IMR-90 (cell line): ENCODE measurements around the gene PLAAT3. TPM values are rescaled to one million over a fixed set of nuclear protein-coding genes. Genes with fewer than 3 reads are reported as not detected.

Experiments used
- ATAC-seq: fragments of 200-7000 bp; cut with Tn5 transposase; 2 replicates; pipeline ENCODE4 v1.9.1; 2020; ENCODE audit warnings: low read depth, mild to moderate bottlenecking, moderate library complexity
- BruUV-seq: library from RNA; stranded (reverse); fragments of 400-500 nt; replicated peaks from 2 replicates; lab custom pipeline; 2021; lab: Mats Ljungman, UMichigan
- CTCF ChIA-PET: fragments of 300-600 bp; formaldehyde crosslinking; extraction: SDS; loops from one replicate; lab custom pipeline; 2021; ENCODE audit warnings: antibody characterized with exemption; lab: Yijun Ruan, JAX
- POLR2A ChIA-PET: fragments of 300-600 bp; sonication (Branson Sonifier 250); formaldehyde crosslinking; loops from one replicate; lab custom pipeline; 2022; ENCODE audit warnings: antibody characterized with exemption; ENCODE audit not compliant: unreplicated experiment; lab: Charles Lee
- DNase-seq: peaks from one replicate; pipeline ENCODE4 v3.0.0; 2013
- H2AFZ ChIP-seq: replicated peaks from 2 replicates; pipeline ENCODE3; 2013; ENCODE audit warnings: low read length, mild to moderate bottlenecking; ENCODE audit not compliant: poor library complexity
- H2AK5ac ChIP-seq: 2 replicates; pipeline ENCODE4 v1.6.1; 2013; ENCODE audit warnings: low read depth, low read length, inconsistent platforms
- H2AK9ac ChIP-seq: replicated peaks from 2 replicates; pipeline ENCODE3; 2013; ENCODE audit warnings: mild to moderate bottlenecking, low read depth, low read length, moderate library complexity; ENCODE audit not compliant: poor library complexity
- H2BK120ac ChIP-seq: 2 replicates; pipeline ENCODE4 v1.6.1; 2013; ENCODE audit warnings: low read depth, low read length, inconsistent platforms
- H2BK15ac ChIP-seq: 3 replicates; pipeline ENCODE4 v1.6.1; 2013; ENCODE audit warnings: low read depth, low read length, inconsistent platforms
- H2BK20ac ChIP-seq: 2 replicates; pipeline ENCODE4 v1.6.1; 2013; ENCODE audit warnings: low read depth, mild to moderate bottlenecking, inconsistent platforms, low read length, moderate library complexity
- H2BK5ac ChIP-seq: 2 replicates; pipeline ENCODE4 v1.6.1; 2013; ENCODE audit warnings: mild to moderate bottlenecking, low read depth, low read length, inconsistent platforms; ENCODE audit not compliant: poor library complexity, severe bottlenecking
- H3K14ac ChIP-seq: replicated peaks from 2 replicates; pipeline ENCODE4 v1.6.1; 2013; ENCODE audit warnings: low read depth, low read length, inconsistent platforms
- H3K18ac ChIP-seq: 2 replicates; pipeline ENCODE4 v1.6.1; 2013; ENCODE audit warnings: low read depth, low read length, control low read depth
- H3K23ac ChIP-seq: 2 replicates; pipeline ENCODE4 v1.6.1; 2013; ENCODE audit warnings: low read depth, low read length, inconsistent platforms
- H3K27ac ChIP-seq: 2 replicates; pipeline ENCODE4 v1.5.1; 2013; ENCODE audit warnings: mild to moderate bottlenecking, control low read depth, low read length; ENCODE audit not compliant: insufficient read depth
- H3K27me3 ChIP-seq: 2 replicates; pipeline ENCODE4 v1.6.1; 2013; ENCODE audit warnings: low read length; ENCODE audit not compliant: control insufficient read depth, insufficient read depth
- H3K36me3 ChIP-seq: 2 replicates; pipeline ENCODE4 v1.6.1; 2013; ENCODE audit warnings: low read length, mixed read lengths; ENCODE audit not compliant: control insufficient read depth, insufficient read depth
- H3K4ac ChIP-seq: 2 replicates; pipeline ENCODE4 v1.6.1; 2013; ENCODE audit warnings: low read depth, low read length, inconsistent platforms
- H3K4me1 ChIP-seq: 2 replicates; pipeline ENCODE4 v1.6.1; 2013; ENCODE audit warnings: low read length, mixed read lengths; ENCODE audit not compliant: control insufficient read depth, insufficient read depth
- H3K4me2 ChIP-seq: 2 replicates; pipeline ENCODE4 v1.6.1; 2013; ENCODE audit warnings: low read depth, mild to moderate bottlenecking, control low read depth, low read length, moderate library complexity
- H3K4me3 ChIP-seq: 2 replicates; pipeline ENCODE4 v1.5.1; 2013; ENCODE audit warnings: low read depth, mild to moderate bottlenecking, control low read depth, low read length, moderate library complexity; ENCODE audit not compliant: insufficient read depth
- H3K56ac ChIP-seq: 2 replicates; pipeline ENCODE4 v1.6.1; 2013; ENCODE audit warnings: low read length, inconsistent platforms; ENCODE audit not compliant: insufficient read depth; ENCODE audit errors: extremely low read depth
- H3K79me1 ChIP-seq, 2 experiments: 2 replicates each; pipeline ENCODE4 v1.6.1; 2013; ENCODE audit warnings: low read length in 2 of 2, inconsistent platforms in 1 of 2, low read depth in 1 of 2
- H3K9ac ChIP-seq: 2 replicates; pipeline ENCODE4 v1.6.1; 2013; ENCODE audit warnings: low read depth, low read length, control low read depth
- H3K9me1 ChIP-seq: 2 replicates; pipeline ENCODE4 v1.6.1; 2013; ENCODE audit warnings: low read length, inconsistent platforms; ENCODE audit not compliant: insufficient read depth
- H3K9me3 ChIP-seq: 2 replicates; pipeline ENCODE4 v1.6.1; 2013; ENCODE audit warnings: low read length; ENCODE audit not compliant: control insufficient read depth, insufficient read depth
- H4K20me1 ChIP-seq: 2 replicates; pipeline ENCODE4 v1.6.1; 2013; ENCODE audit warnings: low read length, inconsistent platforms; ENCODE audit not compliant: insufficient read depth
- H4K5ac ChIP-seq: 2 replicates; pipeline ENCODE4 v1.6.1; 2013; ENCODE audit warnings: mild to moderate bottlenecking, low read depth, low read length, control low read depth
- H4K8ac ChIP-seq, 2 experiments: 2 replicates each; pipeline ENCODE4 v1.6.1; 2013; ENCODE audit warnings: low read depth in 2 of 2, low read length in 2 of 2, control low read depth in 1 of 2, inconsistent platforms in 1 of 2
- H4K91ac ChIP-seq: 2 replicates; pipeline ENCODE4 v1.6.1; 2013; ENCODE audit warnings: low read depth, low read length, inconsistent platforms; ENCODE audit not compliant: insufficient read depth
- BHLHE40 ChIP-seq: fragments of 150-350 bp; IDR thresholded peaks from 2 replicates; pipeline ENCODE4 v1.6.1; 2016; ENCODE audit warnings: mild to moderate bottlenecking, low read depth, low read length
- ELK1 ChIP-seq: fragments of 150-350 bp; IDR thresholded peaks from 2 replicates; pipeline ENCODE4 v1.6.1; 2016; ENCODE audit warnings: low read depth, mild to moderate bottlenecking, low read length, moderate library complexity, borderline replicate concordance
- MAFK ChIP-seq: IDR thresholded peaks from 2 replicates; pipeline ENCODE4 v1.6.1; 2012; ENCODE audit warnings: low read depth, low read length, improper control_type of control experiment
- MAZ ChIP-seq: IDR thresholded peaks from 2 replicates; pipeline ENCODE4 v1.6.1; 2012; ENCODE audit warnings: low read depth, mild to moderate bottlenecking, low read length, improper control_type of control experiment, moderate library complexity, borderline replicate concordance
- NFE2L2 ChIP-seq: fragments of 150-350 bp; IDR thresholded peaks from 2 replicates; pipeline ENCODE4 v1.6.1; 2016; ENCODE audit warnings: low read depth, mild to moderate bottlenecking, low read length
- POLR2A ChIP-seq: IDR thresholded peaks from 2 replicates; pipeline ENCODE4 v1.6.1; 2012; ENCODE audit warnings: mild to moderate bottlenecking, low read depth, low read length
- RAD21 ChIP-seq: IDR thresholded peaks from 2 replicates; pipeline ENCODE4 v1.6.1; 2012; ENCODE audit warnings: low read length, improper control_type of control experiment
- WGBS, 2 experiments: methylation state at CpG; one replicate each; pipeline versions ENCODE4 v1.1.5 to v1.1.7; 2013; ENCODE audit warnings: missing lambda C conversion rate in 2 of 2; ENCODE audit not compliant: insufficient read length in 1 of 2; ENCODE audit errors: extremely low coverage in 2 of 2; 5-methylcytosine and 5-hydroxymethylcytosine counted together
- dilution Hi-C: fragments of 300-500 bp; cut with HindIII; formaldehyde crosslinking; loops from one replicate; pipeline ENCODE4 v1.14.3; 2018; ENCODE audit warnings: low sequenced_read_pairs; ENCODE audit not compliant: unreplicated experiment
- in situ Hi-C: fragments of 300-500 bp; cut with MboI; formaldehyde crosslinking; loops from 3 replicates; pipeline ENCODE4 v1.14.3; 2019; ENCODE audit warnings: low sequenced_read_pairs, inconsistent platforms, mixed read lengths
- intact Hi-C: fragments of 100-400 bp; cut with micrococcal nuclease; formaldehyde crosslinking; loops from 2 replicates; pipeline ENCODE4 v1.10.0; 2022
- polyA plus RNA-seq, 3 experiments: library from polyadenylated mRNA; depleted of rRNA; stranded (reverse); fragments of >200 nt; gene quantifications; 2 replicates each; pipeline ENCODE4 v1.2.3, GENCODE V29; 2012; ENCODE audit warnings: low replicate concordance in 1 of 3
- total RNA-seq: library from RNA; depleted of rRNA; stranded (reverse); fragments of >200 nt; gene quantifications from 2 replicates; pipeline ENCODE4 v1.2.3, GENCODE V29; 2012

PLAAT3 gene
- total and polyA plus RNA-seq, 2 of the 4 experiments (the other 2 are of a cell fraction): 3.2 to 3.9 TPM

GRCh38 chr11:63586451-63587166 is 27.6 kb downstream of the PLAAT3 start:
- Histone ChIP-seq H3K4me3 (no peak overlapping the region), H2BK5ac (no peak overlapping the region), H2BK15ac (no peak overlapping the region), H2BK120ac (no peak overlapping the region), H3K9me1 (no peaks in the 10 kb centered on the region), H2BK20ac (no peak overlapping the region), H3K56ac (no peak overlapping the region), H3K27me3 (no peaks in the 10 kb centered on the region), H2AFZ (no peak overlapping the region), H3K4ac (no peak overlapping the region), H3K36me3 (no peaks in the 10 kb centered on the region), H3K4me1 (no peaks in the 10 kb centered on the region), H3K14ac (no peak overlapping the region), H4K8ac (no peak overlapping the region), H4K5ac (no peak overlapping the region), H3K18ac (no peak overlapping the region), H3K27ac (no peak overlapping the region), H3K4me2 (no peak overlapping the region), H4K91ac (no peak overlapping the region), H2AK5ac (no peak overlapping the region), H4K20me1 (no peaks in the 10 kb centered on the region), H3K9me3 (0 out of 2 replicates have a peak, but pooled peaks cover under 1% of the 10 kb centered on the region), H3K23ac (no peak overlapping the region), H2AK9ac (no peak overlapping the region), H3K79me1 (no peaks in the 10 kb centered on the region), H3K9ac (no peak overlapping the region)
- POLR2A ChIA-PET: no interaction called here
- ATAC-seq (no peak), DNase-seq (no peak)
- intact Hi-C loops: no loop called here
- dilution Hi-C loops: no loop called here
- WGBS, 2 experiments: no CpG with 5 or more reads among the region's 6 CpGs
- TF ChIP-seq MAZ (no peak), ELK1 (no peak), MAFK (no peak), RAD21 (no peak), POLR2A (no peak), NFE2L2 (no peak), BHLHE40 (no peak)
- CTCF ChIA-PET: no interaction called here
- BruUV-seq: no TSS peak
- in situ Hi-C loops: no loop called here
